RWPE1 (cell line): ENCODE results near the gene PSMD13.

Source experiments
- CTCF ChIA-PET: fragments of 350-600 bp; sonication (Branson Sonifier 250); formaldehyde crosslinking; extraction: SDS; loops from one replicate; lab custom pipeline; 2021; lab: Yijun Ruan, JAX
- POLR2A ChIA-PET: fragments of 400-600 bp; formaldehyde crosslinking; extraction: SDS; loops from one replicate; lab custom pipeline; 2020; ENCODE audit warnings: antibody characterized with exemption; ENCODE audit not compliant: low non-redundant PET; lab: Yijun Ruan, JAX
- DNase-seq: peaks from one replicate; pipeline ENCODE4 v3.0.0; 2012; ENCODE audit warnings: low spot score
- H3K27ac ChIP-seq: fragments of 450-650 bp; 2 replicates; pipeline ENCODE4 v1.5.1; 2017
- TF ChIP-seq, protein P1 (sequence below): fragments of 450-650 bp; conservative IDR thresholded peaks from 2 replicates; pipeline ENCODE4 v1.5.1; 2017; ENCODE audit warnings: low read depth, mild to moderate bottlenecking

Gene PSMD13

DNA sequence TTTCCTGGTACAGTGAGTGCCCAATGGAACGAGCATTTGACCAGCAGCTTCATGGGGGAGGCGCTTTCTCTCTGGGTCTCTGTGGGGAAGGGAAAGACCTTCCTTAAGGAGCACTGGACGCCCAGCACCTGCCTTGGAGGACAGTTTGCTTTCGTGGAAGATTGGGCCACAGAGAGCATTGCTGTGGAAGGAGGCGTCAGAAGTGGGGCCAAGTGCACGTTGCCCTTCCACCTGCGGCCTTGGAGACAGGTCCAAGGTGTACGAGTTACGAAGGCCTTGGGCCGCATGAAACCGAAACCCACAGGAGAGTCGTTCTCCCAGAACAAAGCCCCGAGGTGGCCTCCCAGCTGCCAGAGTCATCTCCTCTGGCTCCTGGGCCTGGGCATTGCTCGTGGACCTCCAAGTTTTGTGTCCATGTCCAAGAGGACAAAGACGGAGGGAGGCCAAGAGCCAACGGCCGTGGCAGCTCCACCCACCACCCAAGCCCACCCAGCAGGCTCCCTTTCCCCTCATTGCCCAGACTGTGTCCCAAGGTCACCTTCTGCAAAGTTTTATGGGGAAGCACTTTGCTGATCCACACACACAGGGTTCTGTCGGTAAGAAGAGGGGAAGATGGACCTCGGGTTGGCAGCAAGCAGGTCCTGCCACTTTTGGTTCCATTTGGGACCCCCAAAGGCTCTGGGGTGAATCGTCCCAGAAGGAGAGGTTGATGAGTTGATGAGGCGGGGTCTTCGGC lies 35.6 kb downstream of the PSMD13 start:
- no peak for DNase-seq
- H3K27ac ChIP-seq: no peak overlapping the region
- TF ChIP-seq, protein P1, sequence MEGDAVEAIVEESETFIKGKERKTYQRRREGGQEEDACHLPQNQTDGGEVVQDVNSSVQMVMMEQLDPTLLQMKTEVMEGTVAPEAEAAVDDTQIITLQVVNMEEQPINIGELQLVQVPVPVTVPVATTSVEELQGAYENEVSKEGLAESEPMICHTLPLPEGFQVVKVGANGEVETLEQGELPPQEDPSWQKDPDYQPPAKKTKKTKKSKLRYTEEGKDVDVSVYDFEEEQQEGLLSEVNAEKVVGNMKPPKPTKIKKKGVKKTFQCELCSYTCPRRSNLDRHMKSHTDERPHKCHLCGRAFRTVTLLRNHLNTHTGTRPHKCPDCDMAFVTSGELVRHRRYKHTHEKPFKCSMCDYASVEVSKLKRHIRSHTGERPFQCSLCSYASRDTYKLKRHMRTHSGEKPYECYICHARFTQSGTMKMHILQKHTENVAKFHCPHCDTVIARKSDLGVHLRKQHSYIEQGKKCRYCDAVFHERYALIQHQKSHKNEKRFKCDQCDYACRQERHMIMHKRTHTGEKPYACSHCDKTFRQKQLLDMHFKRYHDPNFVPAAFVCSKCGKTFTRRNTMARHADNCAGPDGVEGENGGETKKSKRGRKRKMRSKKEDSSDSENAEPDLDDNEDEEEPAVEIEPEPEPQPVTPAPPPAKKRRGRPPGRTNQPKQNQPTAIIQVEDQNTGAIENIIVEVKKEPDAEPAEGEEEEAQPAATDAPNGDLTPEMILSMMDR: no peak
- POLR2A ChIA-PET: no interaction called here
- CTCF ChIA-PET: no interaction called here

DNA sequence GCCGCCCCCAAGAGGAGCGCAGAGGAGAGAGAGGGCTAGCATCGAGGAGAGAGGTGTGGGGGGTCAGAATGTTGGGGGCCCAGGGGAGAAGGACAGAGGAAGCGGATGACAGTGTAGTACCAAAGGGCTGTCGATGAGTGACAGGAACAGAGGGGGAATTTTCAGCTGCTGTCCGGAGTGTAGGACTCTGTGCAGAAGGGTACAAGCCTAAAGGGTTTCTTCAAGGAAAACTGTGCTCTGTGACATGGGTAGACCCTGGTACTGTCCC lies 36.1 kb downstream of the PSMD13 start:
- no peak overlapping the region for H3K27ac ChIP-seq
- no peak for DNase-seq
- ChIA-PET POLR2A (no interaction called here), CTCF (no interaction called here)
- TF ChIP-seq, protein P1: no peak

DNA sequence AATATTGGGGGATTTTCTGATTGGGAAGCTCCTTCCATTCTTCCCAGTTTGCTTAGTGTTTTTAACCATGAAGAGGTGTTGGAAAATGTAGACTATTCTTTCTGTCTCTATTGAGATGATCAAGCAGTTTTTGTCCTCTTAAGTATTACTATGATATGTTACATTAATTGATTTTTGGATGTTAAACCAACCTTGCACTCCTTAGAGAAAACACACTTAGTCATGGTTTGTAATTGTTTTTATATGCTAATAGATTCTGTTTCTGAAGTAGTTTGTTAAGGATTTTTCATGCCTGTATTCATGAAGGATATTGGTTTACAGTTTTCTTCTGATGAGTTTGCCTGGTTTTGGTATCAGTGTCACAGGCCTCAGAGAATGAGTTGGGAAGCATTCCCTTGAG lies 39.4 kb downstream of the PSMD13 start:
- no peak for DNase-seq
- ChIA-PET CTCF (no interaction called here), POLR2A (no interaction called here)
- H3K27ac ChIP-seq: no peak overlapping the region
- TF ChIP-seq, protein P1: no peak

DNA sequence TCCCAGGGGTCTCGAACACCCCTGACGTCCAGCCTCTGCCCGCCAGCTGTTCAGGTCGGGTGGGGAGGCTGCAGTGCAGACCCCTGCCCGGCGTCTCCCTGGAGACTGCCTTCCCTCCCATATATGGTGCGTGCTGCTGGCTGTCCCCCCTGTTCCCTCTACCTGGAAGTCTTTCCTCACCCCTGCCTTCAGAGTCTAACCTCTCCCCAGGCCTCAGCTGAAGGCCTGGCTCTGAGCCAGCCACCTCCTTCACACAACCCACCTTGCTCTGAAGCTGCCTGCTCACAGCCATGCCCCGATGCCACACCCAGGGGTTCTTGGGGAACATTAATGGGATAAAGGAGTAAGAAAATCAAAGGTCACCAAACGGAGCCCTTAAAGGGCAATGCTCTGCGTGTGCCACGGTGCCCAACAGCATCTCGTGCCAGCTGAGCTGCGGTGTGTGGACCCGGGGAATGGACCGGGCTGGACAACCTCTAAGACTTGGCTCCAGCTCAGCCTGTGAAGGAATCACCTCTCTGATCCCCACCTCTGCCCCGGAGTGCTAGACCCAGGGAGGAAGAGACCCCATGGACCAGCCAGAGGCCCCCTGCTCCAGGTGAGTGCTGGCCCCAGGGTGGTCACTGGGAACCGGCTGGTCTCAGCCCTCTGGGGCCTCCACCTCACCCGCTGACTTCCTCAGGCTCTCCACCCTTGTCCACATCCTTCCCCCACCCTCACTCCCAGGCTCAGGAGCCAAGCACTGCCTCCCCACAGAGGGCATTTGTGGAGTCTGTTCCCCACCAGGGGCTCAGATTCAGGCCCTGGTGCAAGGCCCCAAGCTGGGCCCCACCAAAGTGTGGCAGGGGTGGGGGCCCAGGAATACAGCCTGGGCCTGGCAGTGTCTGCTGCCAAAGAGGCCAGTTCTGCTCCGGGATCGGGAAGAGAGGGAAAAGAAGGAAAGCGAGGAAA lies 41.5 kb downstream of the PSMD13 start, which contains the start of gene NLRP6:
Gene NLRP6 (plus strand): TSS at position 407 of the 951 bp plus-strand sequence. CDS start 163 bp downstream, at position 570.
- TF ChIP-seq, protein P1: no peak
- POLR2A ChIA-PET: no interaction called here

DNA sequence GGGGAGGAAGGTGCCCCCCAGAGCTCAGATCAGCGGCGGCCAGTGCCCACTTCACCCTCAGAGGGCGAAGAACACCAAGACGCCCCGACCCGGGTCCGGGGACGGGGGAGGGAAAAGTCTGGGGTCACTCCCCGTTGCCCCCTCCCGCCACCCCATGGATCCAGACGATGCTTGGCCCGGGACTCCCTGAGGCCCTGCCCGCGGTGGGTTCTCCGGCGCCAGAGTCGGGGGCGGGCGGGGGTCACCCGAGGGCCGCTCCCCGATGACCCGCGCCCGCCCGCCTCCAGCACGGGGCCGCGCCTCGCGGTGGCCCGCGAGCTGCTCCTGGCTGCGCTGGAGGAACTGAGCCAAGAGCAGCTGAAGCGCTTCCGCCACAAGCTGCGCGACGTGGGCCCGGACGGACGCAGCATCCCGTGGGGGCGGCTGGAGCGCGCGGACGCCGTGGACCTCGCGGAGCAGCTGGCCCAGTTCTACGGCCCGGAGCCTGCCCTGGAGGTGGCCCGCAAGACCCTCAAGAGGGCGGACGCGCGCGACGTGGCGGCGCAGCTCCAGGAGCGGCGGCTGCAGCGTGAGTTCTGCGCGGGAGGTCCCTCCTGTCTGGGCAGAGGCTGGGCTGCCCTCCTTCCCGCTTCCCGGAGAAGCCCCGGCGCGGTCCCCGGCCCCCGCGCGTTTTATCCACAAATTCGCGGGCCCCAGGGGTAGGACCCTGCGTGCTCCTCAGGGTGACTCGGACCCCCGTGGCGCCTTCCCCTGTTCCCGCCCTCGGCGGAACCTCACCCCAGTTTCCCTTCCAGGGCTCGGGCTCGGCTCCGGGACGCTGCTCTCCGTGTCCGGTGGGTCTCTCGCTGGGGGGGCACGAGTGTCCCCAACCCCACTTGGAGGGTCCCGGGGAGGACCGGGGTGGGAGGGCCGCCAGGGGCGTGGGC lies 42.5 kb downstream of the PSMD13 start:
- no peak for DNase-seq
- ChIA-PET POLR2A (no interaction called here), CTCF (interaction anchor here (0.5 to 0.7 kb wide), 2 partner anchors 14 to 21 kb away, joined by 3 to 5 read pairs; no protein-coding TSS in a partner anchor)
- H3K27ac ChIP-seq: no peak overlapping the region
- TF ChIP-seq, protein P1: no peak

More for the DNA sequence above, 41.5 kb downstream of the PSMD13 start, which contains the start of gene NLRP6:
- no peak within 1 kb of the TSS for H3K27ac ChIP-seq
- CTCF ChIA-PET: interaction anchor here (0.6 to 0.7 kb wide), 2 partner anchors 8 to 20 kb away, joined by 3 read pairs; no protein-coding TSS in a partner anchor
- DNase-seq: no peak
